ENCODE data around the gene WWOX.
"Not testable (repeated sequence)": the region's sequence is repeated elsewhere in the genome, so short reads cannot be mapped to it uniquely, and the experiment has no call there.

Gene WWOX

GRCh38 chr16:78099271-78100111, at the start of gene WWOX:
Gene WWOX (plus strand): TSS chr16:78099654.
- peaks cover 7% of the 10 kb centered on the region; the same call in 1 of the 2 replicates for H3K4me1 ChIP-seq (ENCODE audit: control insufficient read depth, insufficient read depth, low read length)
- H3K36me3 ChIP-seq (ENCODE audit: control insufficient read depth, insufficient read depth, low read length) = no peaks in the 10 kb centered on the region; the same call in 1 of the 2 replicates
- H3K9ac ChIP-seq (ENCODE audit: low read depth, low read length) = peak within 1 kb of the TSS; percentile 77
- H3K27ac ChIP-seq (ENCODE audit: low read depth, low read length) = peak within 1 kb of the TSS; percentile 80
- H3K27me3 ChIP-seq (ENCODE audit: control insufficient read depth, insufficient read depth, low read length) = peaks cover 14% of the 10 kb centered on the region
- H3K4me3 ChIP-seq (ENCODE audit: low read depth, low read length) = peak within 1 kb of the TSS; percentile 98
- H3K9me3 ChIP-seq (ENCODE audit: control insufficient read depth, insufficient read depth, low read length) = no peaks in the 10 kb centered on the region

GRCh38 chr16:78050734-78051400, 48.6 kb upstream of the WWOX start:
- H3K4me1 ChIP-seq (ENCODE audit: control insufficient read depth, insufficient read depth, low read length) = no peaks in the 10 kb centered on the region
- no peak overlapping the region for H3K27ac ChIP-seq (ENCODE audit: low read depth, low read length)
- no peaks in the 10 kb centered on the region for H3K36me3 ChIP-seq (ENCODE audit: control insufficient read depth, insufficient read depth, low read length)
- peaks cover 23% of the 10 kb centered on the region for H3K27me3 ChIP-seq (ENCODE audit: control insufficient read depth, insufficient read depth, low read length)
- no peaks in the 10 kb centered on the region for H3K9me3 ChIP-seq (ENCODE audit: control insufficient read depth, insufficient read depth, low read length)
- H3K4me3 ChIP-seq (ENCODE audit: low read depth, low read length) = no peak overlapping the region
- H3K9ac ChIP-seq (ENCODE audit: low read depth, low read length) = no peak overlapping the region

- Histone ChIP-seq H3K4me3 (ENCODE audit: low read depth, low read length) (no peak overlapping the region), H3K9me3 (ENCODE audit: control insufficient read depth, insufficient read depth, low read length) (no peaks in the 10 kb centered on the region), H3K36me3 (ENCODE audit: control insufficient read depth, insufficient read depth, low read length) (no peaks in the 10 kb centered on the region), H3K27ac (ENCODE audit: low read depth, low read length) (no peak overlapping the region), H3K9ac (ENCODE audit: low read depth, low read length) (no peak overlapping the region), H3K27me3 (ENCODE audit: control insufficient read depth, insufficient read depth, low read length) (peaks cover 13% of the 10 kb centered on the region), H3K4me1 (ENCODE audit: control insufficient read depth, insufficient read depth, low read length) (peaks cover 3% of the 10 kb centered on the region; the same call in 1 of the 2 replicates)
Measured at GRCh38 chr16:78057803-78058564, 41.5 kb upstream of the WWOX start.

- not testable (repeated sequence) for H3K27ac ChIP-seq (ENCODE audit: low read depth, low read length); H3K36me3 ChIP-seq (ENCODE audit: control insufficient read depth, insufficient read depth, low read length); H3K4me1 ChIP-seq (ENCODE audit: control insufficient read depth, insufficient read depth, low read length); H3K9me3 ChIP-seq (ENCODE audit: control insufficient read depth, insufficient read depth, low read length); H3K9ac ChIP-seq (ENCODE audit: low read depth, low read length); H3K4me3 ChIP-seq (ENCODE audit: low read depth, low read length)
- H3K27me3 ChIP-seq (ENCODE audit: control insufficient read depth, insufficient read depth, low read length) = peaks cover 21% of the 10 kb centered on the region
Measured at GRCh38 chr16:78059806-78060205, 39.6 kb upstream of the WWOX start.

GRCh38 chr16:78060295-78060694, 39.2 kb upstream of the WWOX start:
- H3K4me1 ChIP-seq (ENCODE audit: control insufficient read depth, insufficient read depth, low read length) = peaks cover 9% of the 10 kb centered on the region; the same call in 1 of the 2 replicates
- H3K4me3 ChIP-seq (ENCODE audit: low read depth, low read length) = no peak overlapping the region
- H3K9me3 ChIP-seq (ENCODE audit: control insufficient read depth, insufficient read depth, low read length) = no peaks in the 10 kb centered on the region
- no peak overlapping the region for H3K9ac ChIP-seq (ENCODE audit: low read depth, low read length)
- no peaks in the 10 kb centered on the region for H3K36me3 ChIP-seq (ENCODE audit: control insufficient read depth, insufficient read depth, low read length)
- no peak overlapping the region for H3K27ac ChIP-seq (ENCODE audit: low read depth, low read length)
- peaks cover 23% of the 10 kb centered on the region for H3K27me3 ChIP-seq (ENCODE audit: control insufficient read depth, insufficient read depth, low read length)

- Histone ChIP-seq H3K9me3 (ENCODE audit: control insufficient read depth, insufficient read depth, low read length) (no peaks in the 10 kb centered on the region), H3K36me3 (ENCODE audit: control insufficient read depth, insufficient read depth, low read length) (no peaks in the 10 kb centered on the region), H3K27me3 (ENCODE audit: control insufficient read depth, insufficient read depth, low read length) (peaks cover 28% of the 10 kb centered on the region), H3K4me1 (ENCODE audit: control insufficient read depth, insufficient read depth, low read length) (peaks cover 9% of the 10 kb centered on the region; the same call in 1 of the 2 replicates), H3K27ac (ENCODE audit: low read depth, low read length) (no peak overlapping the region), H3K9ac (ENCODE audit: low read depth, low read length) (no peak overlapping the region), H3K4me3 (ENCODE audit: low read depth, low read length) (no peak overlapping the region)
Measured at GRCh38 chr16:78060809-78061208, 38.6 kb upstream of the WWOX start.

- peaks cover 17% of the 10 kb centered on the region for H3K4me1 ChIP-seq (ENCODE audit: control insufficient read depth, insufficient read depth, low read length)
- H3K9ac ChIP-seq (ENCODE audit: low read depth, low read length) = no peak overlapping the region
- H3K27ac ChIP-seq (ENCODE audit: low read depth, low read length) = no peak overlapping the region
- H3K4me3 ChIP-seq (ENCODE audit: low read depth, low read length) = no peak overlapping the region
- H3K36me3 ChIP-seq (ENCODE audit: control insufficient read depth, insufficient read depth, low read length) = no peaks in the 10 kb centered on the region
- H3K9me3 ChIP-seq (ENCODE audit: control insufficient read depth, insufficient read depth, low read length) = no peaks in the 10 kb centered on the region
- H3K27me3 ChIP-seq (ENCODE audit: control insufficient read depth, insufficient read depth, low read length) = peaks cover 54% of the 10 kb centered on the region
Measured at GRCh38 chr16:78065319-78065718, 34.1 kb upstream of the WWOX start.

- Histone ChIP-seq H3K27ac (ENCODE audit: low read depth, low read length) (no peak overlapping the region), H3K27me3 (ENCODE audit: control insufficient read depth, insufficient read depth, low read length) (peaks cover 73% of the 10 kb centered on the region), H3K9ac (ENCODE audit: low read depth, low read length) (no peak overlapping the region), H3K9me3 (ENCODE audit: control insufficient read depth, insufficient read depth, low read length) (no peaks in the 10 kb centered on the region), H3K36me3 (ENCODE audit: control insufficient read depth, insufficient read depth, low read length) (no peaks in the 10 kb centered on the region), H3K4me3 (ENCODE audit: low read depth, low read length) (no peak overlapping the region), H3K4me1 (ENCODE audit: control insufficient read depth, insufficient read depth, low read length) (peaks cover 32% of the 10 kb centered on the region)
Measured at GRCh38 chr16:78069913-78070312, 29.5 kb upstream of the WWOX start.

GRCh38 chr16:78072275-78072674, 27.2 kb upstream of the WWOX start:
- H3K27me3 ChIP-seq (ENCODE audit: control insufficient read depth, insufficient read depth, low read length) = peaks cover 84% of the 10 kb centered on the region
- no peak overlapping the region for H3K9ac ChIP-seq (ENCODE audit: low read depth, low read length)
- peaks cover 36% of the 10 kb centered on the region for H3K4me1 ChIP-seq (ENCODE audit: control insufficient read depth, insufficient read depth, low read length)
- H3K9me3 ChIP-seq (ENCODE audit: control insufficient read depth, insufficient read depth, low read length) = no peaks in the 10 kb centered on the region
- peak overlapping the region; percentile 72 for H3K27ac ChIP-seq (ENCODE audit: low read depth, low read length)
- no peak overlapping the region for H3K4me3 ChIP-seq (ENCODE audit: low read depth, low read length)
- H3K36me3 ChIP-seq (ENCODE audit: control insufficient read depth, insufficient read depth, low read length) = no peaks in the 10 kb centered on the region

GRCh38 chr16:78075800-78076199, 23.7 kb upstream of the WWOX start:
- Histone ChIP-seq H3K27me3 (ENCODE audit: control insufficient read depth, insufficient read depth, low read length) (peaks cover 92% of the 10 kb centered on the region), H3K4me3 (ENCODE audit: low read depth, low read length) (no peak overlapping the region), H3K4me1 (ENCODE audit: control insufficient read depth, insufficient read depth, low read length) (peaks cover 26% of the 10 kb centered on the region), H3K9ac (ENCODE audit: low read depth, low read length) (no peak overlapping the region), H3K9me3 (ENCODE audit: control insufficient read depth, insufficient read depth, low read length) (no peaks in the 10 kb centered on the region), H3K36me3 (ENCODE audit: control insufficient read depth, insufficient read depth, low read length) (no peaks in the 10 kb centered on the region), H3K27ac (ENCODE audit: low read depth, low read length) (no peak overlapping the region)
